ENCODE data around the gene MORC3.

- TF ChIP-seq CTCF (IDR thresholded peaks at IDR 0.05) (no peak), EZH2 (IDR thresholded peaks at IDR 0.05) (no peak), EZH2phosphoT487 (IDR thresholded peaks at IDR 0.05) (no peak)
These were observed 80.7 kb downstream of the MORC3 start for GRCh38 chr21:36400719-36401118.

Data from neural progenitor cell (in vitro differentiated cells).